HL-60/S4 treated with phorbol 12-myristate 13-acetate at 8.2 ng/mL for 4 days and 3 days (cell line): Measurements from ENCODE around the gene FAM89A.
"Not testable (repeated sequence)": the region's sequence is repeated elsewhere in the genome, so short reads cannot be mapped to it uniquely, and the experiment has no call there.

Source experiments
- in situ Hi-C: fragments of 300-500 bp; cut with MboI; formaldehyde crosslinking; loops from 2 replicates; pipeline ENCODE4 v1.15.0; 2022; ENCODE audit warnings: low sequenced_read_pairs

Gene FAM89A

GRCh38 chr1:231000201-231000600 is 39.9 kb downstream of the FAM89A start:
- in situ Hi-C loops: no loop called here

- in situ Hi-C loops: no loop called here
Measured at GRCh38 chr1:230994860-230995259, 45.2 kb downstream of the FAM89A start.

DNA sequence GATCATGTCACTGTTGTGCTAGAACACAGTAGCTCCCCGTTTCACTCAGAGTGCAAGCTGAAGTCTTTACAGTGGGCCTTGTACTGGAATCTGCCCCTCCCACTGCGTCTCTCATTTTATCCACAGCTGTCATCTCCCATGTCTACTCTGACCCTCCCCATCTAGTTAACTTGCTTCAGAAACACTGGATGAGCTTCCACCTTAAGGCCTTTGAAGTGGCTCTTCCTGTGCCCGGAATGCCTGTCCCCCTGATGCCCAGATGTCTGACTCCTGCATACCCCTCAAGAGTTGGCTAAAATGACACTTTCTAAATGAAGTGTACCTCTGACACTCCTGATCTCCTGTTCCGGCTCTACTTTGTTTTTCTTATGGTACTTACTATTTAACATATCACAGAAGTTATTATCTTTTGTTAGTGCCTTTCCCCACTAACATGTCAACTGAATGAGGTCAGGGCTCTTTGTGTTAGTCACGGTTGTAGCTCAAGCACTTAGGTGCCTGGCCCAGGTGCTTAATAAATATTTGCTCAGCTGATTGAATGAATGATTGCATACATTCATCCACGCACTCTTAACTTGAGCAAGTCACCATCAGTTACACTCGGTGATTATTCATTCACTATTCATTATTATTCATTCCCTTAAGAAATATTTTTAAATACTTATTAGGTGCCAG is 47.8 kb downstream of the FAM89A start:
- in situ Hi-C loops: no loop called here

DNA sequence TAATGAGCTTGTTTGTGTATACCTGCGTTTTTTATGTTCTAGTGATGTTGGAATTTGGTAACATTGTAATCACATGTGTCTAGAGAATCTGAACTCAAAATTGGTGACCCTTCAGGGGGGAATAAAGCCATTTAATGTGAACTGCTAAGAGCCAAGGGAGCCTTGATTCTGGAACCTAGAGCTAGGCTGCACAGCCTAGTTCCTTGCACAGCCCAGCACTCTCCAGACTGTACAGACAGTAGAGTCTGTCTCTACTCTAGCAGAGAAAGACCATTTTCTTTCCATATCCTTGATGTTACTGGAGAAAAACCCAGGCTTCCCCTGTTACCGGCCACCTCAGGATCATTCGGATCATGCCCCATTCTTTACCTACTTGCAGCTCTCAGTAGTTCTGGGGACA is 52.6 kb downstream of the FAM89A start:
- in situ Hi-C loops: no loop called here

GRCh38 chr1:230986976-230987375 is 53.1 kb downstream of the FAM89A start:
- in situ Hi-C loops: no loop called here

DNA sequence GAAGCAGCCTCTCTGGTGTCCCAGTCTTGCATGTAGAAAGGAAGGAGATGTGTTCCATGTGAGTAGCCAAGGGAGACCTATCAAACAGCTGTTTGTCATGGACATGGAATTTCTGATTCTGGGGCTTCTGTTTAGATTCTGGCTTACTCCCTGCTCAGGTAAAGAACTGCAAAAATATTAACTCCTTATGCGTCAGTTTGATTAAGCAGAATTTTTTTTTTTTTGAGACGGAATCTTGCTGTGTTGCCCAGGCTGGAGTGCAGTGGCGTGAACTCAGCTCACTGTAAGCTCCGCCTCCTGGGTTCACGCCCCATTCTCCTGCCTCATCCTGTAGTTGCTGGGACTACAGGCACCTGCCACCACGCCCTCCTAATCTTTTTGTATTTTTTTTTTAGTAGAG is 54.3 kb downstream of the FAM89A start:
- in situ Hi-C loops: no loop called here

DNA sequence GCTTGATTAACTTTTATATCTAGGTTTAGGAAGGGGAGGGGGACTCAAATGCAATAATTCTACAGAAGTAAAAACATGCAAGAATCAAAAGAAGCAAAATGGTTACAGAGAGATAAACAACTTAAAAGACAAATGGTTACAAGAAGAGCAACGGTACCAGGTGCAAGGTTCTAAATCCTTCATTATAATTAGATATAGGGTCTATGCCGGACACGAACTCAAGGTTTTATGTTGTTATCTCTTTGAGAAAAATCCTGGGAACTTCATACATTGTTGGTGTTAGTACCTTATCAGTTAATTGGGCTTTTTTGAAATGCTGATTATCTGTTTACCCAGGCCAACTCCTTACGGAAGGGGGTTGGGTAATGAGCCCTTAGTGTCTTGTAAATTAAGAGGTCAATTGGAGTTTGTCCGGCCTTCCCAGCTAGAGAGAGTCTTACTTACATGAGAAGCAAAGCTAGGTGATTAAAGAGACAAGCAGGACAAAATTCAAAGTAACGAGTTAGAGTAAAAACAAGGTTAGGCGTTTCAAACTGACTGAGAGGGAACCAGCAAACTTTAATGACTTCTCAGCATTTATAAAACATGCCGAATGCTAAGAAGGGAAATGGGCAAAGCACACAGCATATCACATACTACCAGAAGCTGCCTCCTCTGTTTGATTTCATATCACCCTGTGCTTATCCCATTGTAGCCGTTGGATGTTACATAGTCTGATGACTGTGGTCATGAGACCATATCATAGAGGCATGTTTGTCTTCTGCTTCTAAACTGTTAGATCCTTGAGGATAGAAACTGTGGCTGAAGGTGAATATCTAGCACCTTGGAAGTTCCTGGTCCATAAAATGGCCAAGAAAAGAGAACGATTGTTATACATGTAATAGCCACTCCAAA is 55.2 kb downstream of the FAM89A start:
- in situ Hi-C loops: not testable (repeated sequence)

DNA sequence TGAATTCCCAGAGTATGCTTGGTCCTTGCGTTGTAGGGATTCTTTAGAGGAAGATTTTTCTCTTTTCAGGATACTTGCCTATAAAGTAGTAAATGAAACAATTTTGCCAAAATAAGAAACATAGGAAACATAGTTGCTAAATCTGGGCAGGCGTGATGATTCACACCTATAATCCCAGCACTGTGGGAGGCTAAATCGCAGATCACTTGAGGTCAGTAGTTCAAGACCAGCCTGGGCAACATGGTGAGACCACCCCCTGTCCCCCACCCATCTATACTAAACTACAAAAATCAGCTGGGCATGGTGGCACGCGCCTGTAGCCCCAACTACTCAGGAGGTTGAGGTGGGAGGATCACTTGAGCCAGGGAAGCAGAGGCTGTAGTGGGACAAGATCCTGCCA is 56.2 kb downstream of the FAM89A start:
- in situ Hi-C loops: no loop called here

DNA sequence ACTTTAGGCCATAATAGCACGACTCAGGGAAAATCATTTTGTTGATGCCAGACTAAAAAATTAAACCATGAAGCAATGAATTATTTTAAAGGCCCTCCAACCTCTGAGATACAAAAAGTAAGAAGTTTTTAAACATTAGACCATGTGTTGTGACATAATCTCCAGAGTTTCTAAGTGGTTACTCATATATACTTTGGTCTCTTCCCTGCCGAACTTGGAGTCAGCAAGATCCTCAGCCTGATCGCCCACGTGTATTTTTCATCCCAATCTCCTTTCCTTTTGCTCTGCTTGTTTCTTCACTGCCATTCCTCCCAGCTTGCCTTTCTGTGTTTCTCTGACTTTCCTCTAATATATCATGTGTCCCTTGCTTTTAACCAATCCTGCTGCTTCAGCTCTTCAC is 57.4 kb downstream of the FAM89A start:
- in situ Hi-C loops: no loop called here

GRCh38 chr1:230979952-230980351 is 60.1 kb downstream of the FAM89A start:
- in situ Hi-C loops: no loop called here

GRCh38 chr1:230979389-230979716 is 60.7 kb downstream of the FAM89A start:
- in situ Hi-C loops: no loop called here

DNA sequence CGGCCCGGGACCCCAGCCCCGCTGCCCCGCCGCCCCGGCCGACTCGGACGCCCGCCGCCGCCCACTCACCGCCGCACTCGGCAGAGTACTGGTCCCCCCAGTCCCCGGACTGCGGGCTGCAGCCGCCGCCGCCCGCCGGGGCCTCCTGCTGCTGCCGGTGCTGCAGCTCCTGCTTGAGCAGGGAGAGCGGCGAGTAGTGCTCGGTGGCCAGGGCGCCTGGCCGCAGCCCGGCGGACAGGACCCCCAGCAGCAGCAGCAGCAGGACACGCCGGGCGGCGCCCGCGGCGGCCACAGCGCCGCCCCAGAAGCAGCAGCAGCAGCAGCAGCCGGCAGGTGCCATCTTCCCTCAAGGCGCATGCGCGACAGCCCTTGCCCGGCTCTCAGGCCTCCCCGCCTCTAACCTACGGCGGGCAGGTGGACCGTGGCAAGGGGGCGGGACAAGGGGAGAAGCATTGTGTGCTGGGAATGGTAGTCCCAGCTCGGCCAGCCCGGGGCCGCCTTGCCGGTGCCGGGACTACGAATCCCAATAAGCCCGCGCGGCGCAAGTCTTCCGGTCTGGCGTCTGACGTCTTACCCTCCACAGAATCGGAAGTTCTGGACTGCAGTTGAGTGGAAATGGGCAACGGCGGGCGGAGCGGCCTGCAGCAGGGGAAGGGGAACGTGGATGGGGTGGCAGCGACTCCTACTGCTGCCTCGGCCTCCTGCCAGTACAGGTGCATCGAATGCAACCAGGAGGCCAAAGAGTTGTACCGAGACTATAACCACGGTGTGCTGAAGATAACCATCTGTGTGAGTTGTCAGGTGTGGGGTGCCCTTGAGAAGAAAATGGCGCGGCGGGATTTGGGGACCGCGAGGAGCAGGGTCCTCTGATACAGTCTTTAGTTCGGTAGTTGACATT is 61.3 kb downstream of the FAM89A start, which contains the start of the genes ARV1 and TTC13:
Gene ARV1, plus strand, starts transcription at position 604 of the 898 bp plus-strand sequence. Its CDS starts 12 bp downstream, at position 616.
Gene TTC13, minus strand, starts transcription at position 371 of the 898 bp plus-strand sequence. Its CDS starts 31 bp downstream, at position 340.
- in situ Hi-C loops: no loop called here

GRCh38 chr1:230977761-230978490 is 62.1 kb downstream of the FAM89A start:
- in situ Hi-C loops: no loop called here

DNA sequence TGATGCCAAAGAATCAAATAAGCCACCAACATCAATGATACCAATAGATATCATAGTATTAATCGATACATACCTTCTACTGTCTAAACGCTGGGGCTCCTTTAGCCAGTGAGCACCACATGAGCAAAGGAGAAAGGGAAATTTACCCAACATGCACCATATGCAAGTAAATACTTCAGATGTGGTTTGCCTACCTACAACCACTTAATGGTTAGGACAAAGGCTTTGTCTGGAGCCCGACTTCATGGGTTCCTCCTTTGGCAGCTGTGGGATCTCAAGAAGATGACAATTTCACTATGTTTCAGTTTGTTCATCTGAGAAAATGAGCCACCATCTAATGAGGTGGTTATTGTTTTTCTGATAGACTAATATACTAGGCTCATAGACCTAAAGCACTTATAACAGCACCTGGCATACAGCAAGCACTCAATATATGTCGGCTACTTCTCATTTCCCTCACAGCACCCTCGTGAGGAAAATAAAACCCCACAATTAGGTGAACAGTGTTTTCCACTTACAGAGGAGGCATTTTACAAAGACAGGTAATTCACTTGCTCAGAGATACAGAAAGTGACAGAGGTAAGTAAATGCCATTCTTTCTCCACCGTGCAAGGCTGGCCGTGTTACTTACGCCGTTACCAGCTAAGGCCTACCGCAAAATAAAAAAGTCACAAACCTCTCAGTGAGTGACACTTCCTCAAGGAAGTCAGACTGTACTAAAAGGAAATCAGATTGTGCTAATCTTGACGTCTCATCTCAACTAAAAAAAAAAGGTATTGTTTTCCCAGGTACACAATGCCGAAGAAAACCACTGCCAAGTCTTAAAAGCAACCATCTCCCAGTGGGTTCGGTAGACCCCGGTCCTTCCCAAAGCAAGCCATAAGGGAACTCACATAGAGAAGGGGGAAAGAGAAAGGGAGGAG is 63.0 kb downstream of the FAM89A start:
- in situ Hi-C loops: no loop called here

GRCh38 chr1:230976360-230976759 is 63.7 kb downstream of the FAM89A start:
- in situ Hi-C loops: no loop called here

- in situ Hi-C loops: no loop called here
Measured at GRCh38 chr1:230975636-230976035, 64.4 kb downstream of the FAM89A start.

DNA sequence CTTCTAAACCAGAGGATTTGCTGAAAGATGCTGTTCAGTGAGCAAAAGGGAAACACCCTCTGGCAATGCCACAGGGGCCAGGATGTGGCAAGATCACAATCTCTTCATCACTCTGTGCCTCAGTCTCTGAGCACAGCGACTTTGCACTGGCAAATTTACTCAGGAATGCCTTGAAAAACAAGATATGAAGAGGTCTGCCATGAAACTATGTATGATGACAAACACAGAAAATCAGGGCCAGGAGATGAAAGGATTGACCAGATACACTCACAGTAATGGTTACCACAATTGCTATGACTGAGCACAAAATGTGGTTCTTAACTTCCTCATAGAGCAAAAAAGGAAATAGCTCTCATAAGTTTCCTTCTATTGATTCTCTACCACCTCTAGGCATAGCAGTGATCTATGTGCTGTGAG is 67.2 kb downstream of the FAM89A start:
- in situ Hi-C loops: no loop called here

GRCh38 chr1:230971771-230972170 is 68.3 kb downstream of the FAM89A start:
- in situ Hi-C loops: no loop called here

- in situ Hi-C loops: no loop called here
Measured at GRCh38 chr1:230970432-230970831, 69.6 kb downstream of the FAM89A start.
